H1 (cell line): Measurements from ENCODE around the gene IFIT1. TPM values are rescaled to one million over a fixed set of nuclear protein-coding genes. Genes with fewer than 3 reads are reported as not detected.

Experiments used
- CTCF ChIA-PET: fragments of 300-600 bp; sonication (Branson Sonifier 250); formaldehyde crosslinking; loops from one replicate; lab custom pipeline; 2021; ENCODE audit not compliant: partially characterized antibody; lab: Charles Lee
- POLR2A ChIA-PET: fragments of 300-600 bp; sonication (Branson Sonifier 250); formaldehyde crosslinking; loops from one replicate; lab custom pipeline; 2021; ENCODE audit warnings: inconsistent platforms; ENCODE audit not compliant: partially characterized antibody; lab: Charles Lee
- DNase-seq, 2 experiments: peaks; one replicate each; pipeline versions ENCODE4 v3.0.0 to v3.0.0-alpha.2; 2010 to 2022; ENCODE audit warnings: low spot score in 2 of 2, low read depth in 1 of 2, mixed read lengths in 1 of 2
- FAIRE-seq: peaks from 2 replicates; lab custom pipeline; 2011; peaks lifted over from hg19 to GRCh38; lab: Jason Lieb, UNC
- H2AFZ ChIP-seq: 2 replicates; pipeline ENCODE4 v1.8.1; 2012; ENCODE audit warnings: low read length, inconsistent platforms
- H2AK5ac ChIP-seq: 2 replicates; pipeline ENCODE4 v1.6.1; 2013; ENCODE audit warnings: low read depth, low read length
- H2BK120ac ChIP-seq: replicated peaks from 2 replicates; pipeline ENCODE3; 2013; ENCODE audit warnings: low read depth, low read length, inconsistent platforms
- H2BK12ac ChIP-seq: 2 replicates; pipeline ENCODE4 v1.6.1; 2013; ENCODE audit warnings: low read depth, low read length
- H2BK15ac ChIP-seq: 2 replicates; pipeline ENCODE4 v1.6.1; 2013; ENCODE audit warnings: low read length
- H2BK20ac ChIP-seq: 2 replicates; pipeline ENCODE4 v1.6.1; 2013; ENCODE audit warnings: low read length
- H2BK5ac ChIP-seq: 2 replicates; pipeline ENCODE4 v1.6.1; 2013; ENCODE audit warnings: low read depth, low read length
- H3K14ac ChIP-seq: 2 replicates; pipeline ENCODE4 v1.6.1; 2013; ENCODE audit warnings: inconsistent platforms; ENCODE audit not compliant: insufficient read length
- H3K18ac ChIP-seq: 2 replicates; pipeline ENCODE4 v1.6.1; 2013; ENCODE audit warnings: low read length; ENCODE audit errors: extremely low read depth
- H3K23ac ChIP-seq: 2 replicates; pipeline ENCODE4 v1.6.1; 2013; ENCODE audit warnings: inconsistent platforms; ENCODE audit not compliant: insufficient read length
- H3K23me2 ChIP-seq: 2 replicates; pipeline ENCODE4 v1.6.1; 2013; ENCODE audit warnings: low read depth, low read length
- H3K27ac ChIP-seq: 2 replicates; pipeline ENCODE4 v1.6.1; 2011; ENCODE audit warnings: low read depth, low read length, inconsistent platforms
- H3K27me3 ChIP-seq, 4 experiments: replicated peaks in 1 of 4; 1 replicate in 1 of 4; 2 replicates in 3 of 4; pipeline versions ENCODE4 v1.6.1 to v1.8.1; 2011 to 2013; ENCODE audit warnings: low read length in 3 of 4, mild to moderate bottlenecking in 3 of 4, inconsistent platforms in 2 of 4, mixed read lengths in 2 of 4, moderate library complexity in 1 of 4; ENCODE audit not compliant: control insufficient read depth in 3 of 4, insufficient read depth in 3 of 4; ENCODE audit errors: extremely low read depth in 1 of 4
- H3K36me3 ChIP-seq, 4 experiments: 2 replicates each; pipeline versions ENCODE4 v1.6.1 to v1.8.1; 2011 to 2013; ENCODE audit warnings: mild to moderate bottlenecking in 4 of 4, low read length in 3 of 4, moderate library complexity in 2 of 4, control low read depth in 1 of 4, inconsistent platforms in 1 of 4; ENCODE audit not compliant: insufficient read depth in 4 of 4, control insufficient read depth in 2 of 4
- H3K4ac ChIP-seq: replicated peaks from 2 replicates; pipeline ENCODE3; 2013; ENCODE audit warnings: low read length, low read depth, mixed read lengths, inconsistent platforms; ENCODE audit not compliant: insufficient read length
- H3K4me1 ChIP-seq, 4 experiments: replicated peaks in 1 of 4; 1 replicate in 1 of 4; 2 replicates in 3 of 4; pipeline versions ENCODE4 v1.6.1 to v1.8.1; 2011 to 2013; ENCODE audit warnings: low read length in 3 of 4, inconsistent platforms in 2 of 4, mixed read lengths in 1 of 4; ENCODE audit not compliant: insufficient read depth in 4 of 4, control insufficient read depth in 3 of 4
- H3K4me2 ChIP-seq, 2 experiments: 2 replicates each; pipeline versions ENCODE4 v1.6.1 to v1.8.1; 2011 to 2013; ENCODE audit warnings: low read depth in 2 of 2, low read length in 2 of 2, control low read depth in 1 of 2, inconsistent platforms in 1 of 2, mild to moderate bottlenecking in 1 of 2; ENCODE audit not compliant: insufficient read depth in 1 of 2
- H3K4me3 ChIP-seq, 4 experiments: fragments of 200-600, 300-600 bp in 1 of 4; sonication (generic), shearing (Covaris generic), sonication (Bioruptor Twin) in 1 of 4; 2 replicates each; pipeline versions ENCODE4 v1.5.1 to v1.8.1; 2011 to 2016; ENCODE audit warnings: low read length in 4 of 4, low read depth in 3 of 4, control low read depth in 2 of 4, inconsistent platforms in 2 of 4, mild to moderate bottlenecking in 2 of 4, mixed read lengths in 1 of 4, moderate library complexity in 1 of 4; ENCODE audit not compliant: insufficient read depth in 2 of 4; ENCODE audit errors: extremely low read depth in 1 of 4
- H3K56ac ChIP-seq: replicated peaks from 2 replicates; pipeline ENCODE3; 2013; ENCODE audit warnings: low read depth, mild to moderate bottlenecking, mixed read lengths, low read length, inconsistent platforms; ENCODE audit not compliant: insufficient read length
- H3K79me1 ChIP-seq: 2 replicates; pipeline ENCODE4 v1.6.1; 2013; ENCODE audit warnings: low read depth, low read length, control low read depth
- H3K79me2 ChIP-seq, 2 experiments: 2 replicates each; pipeline versions ENCODE4 v1.6.1 to v1.8.1; 2012 to 2013; ENCODE audit warnings: low read length in 2 of 2, mild to moderate bottlenecking in 2 of 2, inconsistent platforms in 1 of 2; ENCODE audit not compliant: insufficient read depth in 2 of 2, control insufficient read depth in 1 of 2
- H3K9ac ChIP-seq, 4 experiments: replicated peaks in 1 of 4; 1 replicate in 1 of 4; 2 replicates in 3 of 4; pipeline versions ENCODE4 v1.6.1 to v1.8.1; 2011 to 2013; ENCODE audit warnings: low read depth in 3 of 4, low read length in 3 of 4, control low read depth in 2 of 4, mild to moderate bottlenecking in 2 of 4, moderate library complexity in 2 of 4, inconsistent platforms in 1 of 4; ENCODE audit errors: extremely low read depth in 1 of 4
- H3K9me3 ChIP-seq, 2 experiments: 2 replicates each; pipeline versions ENCODE4 v1.6.1 to v1.8.1; 2012 to 2013; ENCODE audit warnings: mild to moderate bottlenecking in 2 of 2, moderate library complexity in 2 of 2, control low read depth in 1 of 2, inconsistent platforms in 1 of 2, low read depth in 1 of 2, low read length in 1 of 2, mixed read lengths in 1 of 2; ENCODE audit not compliant: insufficient read depth in 2 of 2
- H4K20me1 ChIP-seq, 2 experiments: replicated peaks in 1 of 2; 2 replicates each; pipeline versions ENCODE3 to v1.8.1; 2011 to 2013; ENCODE audit warnings: inconsistent platforms in 2 of 2, low read length in 2 of 2, mild to moderate bottlenecking in 1 of 2; ENCODE audit not compliant: insufficient read depth in 2 of 2, control insufficient read depth in 1 of 2
- H4K5ac ChIP-seq: 2 replicates; pipeline ENCODE4 v1.6.1; 2013; ENCODE audit warnings: low read length, low read depth, mixed read lengths, inconsistent platforms; ENCODE audit not compliant: insufficient read length
- H4K8ac ChIP-seq: 2 replicates; pipeline ENCODE4 v1.8.0; 2013; ENCODE audit warnings: mild to moderate bottlenecking, moderate library complexity, low read length, inconsistent platforms; ENCODE audit not compliant: insufficient read depth; ENCODE audit errors: extremely low read depth
- H4K91ac ChIP-seq: replicated peaks from 2 replicates; pipeline ENCODE3; 2013; ENCODE audit warnings: low read length, mixed read lengths, inconsistent platforms; ENCODE audit not compliant: insufficient read length
- EZH2 ChIP-seq: fragments of 200-600 bp; sonication (generic); IDR thresholded peaks from 2 replicates; pipeline ENCODE4 v1.7.1; 2012; ENCODE audit warnings: low read depth, mild to moderate bottlenecking, moderate library complexity, low read length, inconsistent platforms; ENCODE audit not compliant: severe bottlenecking
- FOSL1 ChIP-seq: IDR thresholded peaks from 2 replicates; pipeline ENCODE4 v1.6.1; 2011; ENCODE audit warnings: mild to moderate bottlenecking, low read depth, low read length, moderate library complexity; ENCODE audit not compliant: insufficient read depth
- HDAC2 ChIP-seq, 2 experiments: fragments of 300-600 bp in 1 of 2; sonication (generic) in 1 of 2; IDR thresholded peaks; 2 replicates each; pipeline ENCODE4 v1.6.1; 2011 to 2012; ENCODE audit warnings: low read depth in 2 of 2, low read length in 2 of 2, mild to moderate bottlenecking in 2 of 2, moderate library complexity in 2 of 2, borderline replicate concordance in 1 of 2, inconsistent platforms in 1 of 2
- NRF1 ChIP-seq: IDR thresholded peaks from 2 replicates; pipeline ENCODE4 v1.6.1; 2011; ENCODE audit warnings: mild to moderate bottlenecking, low read depth, low read length, improper control_type of control experiment
- RNF2 ChIP-seq: fragments of 200-900, 300-1000 bp; sonication (generic); IDR thresholded peaks from 2 replicates; pipeline ENCODE4 v1.7.1; 2016; ENCODE audit warnings: borderline replicate concordance, low read depth, mild to moderate bottlenecking, antibody characterized with exemption, low read length; ENCODE audit not compliant: poor library complexity, severe bottlenecking; ENCODE audit errors: missing control alignments
- SUZ12 ChIP-seq: fragments of 200-600 bp; sonication (generic); IDR thresholded peaks from 2 replicates; pipeline ENCODE4 v1.6.1; 2012; ENCODE audit warnings: mild to moderate bottlenecking, inconsistent platforms, low read length, moderate library complexity, mixed read lengths
- WGBS, 2 experiments: shearing (Covaris generic) in 1 of 2; methylation state at CpG; one replicate each; pipeline versions ENCODE4 v1.1.6 to v1.1.7; 2013 to 2015; ENCODE audit warnings: low lambda C conversion rate in 2 of 2, mixed read lengths in 2 of 2, inconsistent platforms in 1 of 2, low coverage in 1 of 2, missing lambda C conversion rate in 1 of 2; ENCODE audit not compliant: insufficient replicate concordance in 2 of 2, insufficient coverage in 1 of 2, insufficient read length in 1 of 2; ENCODE audit errors: extremely low coverage in 1 of 2, missing lambda C conversion rate in 1 of 2; 5-methylcytosine and 5-hydroxymethylcytosine counted together
- polyA plus RNA-seq, 7 experiments: library from polyadenylated mRNA; depleted of rRNA in 3 of 7; stranded (reverse) in 5 of 7; unstranded in 2 of 7; fragments of >200 nt in 5 of 7; fragments of 200-250 nt in 2 of 7; gene quantifications; 1 replicate in 5 of 7; 2 replicates in 1 of 7; 4 replicates in 1 of 7; pipeline versions ENCODE4 v1.2.1 to v1.2.3, GENCODE V29; 2011 to 2013; ENCODE audit warnings: missing spikeins in 2 of 7, mixed read lengths in 2 of 7
- total RNA-seq: library from RNA; stranded (reverse); fragmentation: NEBNext Ultra II Directional; extraction: Animal tissue kit (Norgen Biotek cat#: 25700); gene quantifications from 2 replicates; pipeline ENCODE4 v1.2.1, GENCODE V29; 2021
- TF ChIP-seq, protein P1 (sequence below): IDR thresholded peaks from 2 replicates; pipeline ENCODE4 v1.6.1; 2011; ENCODE audit warnings: low read depth, mild to moderate bottlenecking, low read length; ENCODE audit not compliant: insufficient read depth

Gene IFIT1
- total and polyA plus RNA-seq, 2 of the 8 experiments (the other 6 are each of a cell fraction or from before 2014, with no cell fraction given) = 0.94 to 1.5 TPM

DNA sequence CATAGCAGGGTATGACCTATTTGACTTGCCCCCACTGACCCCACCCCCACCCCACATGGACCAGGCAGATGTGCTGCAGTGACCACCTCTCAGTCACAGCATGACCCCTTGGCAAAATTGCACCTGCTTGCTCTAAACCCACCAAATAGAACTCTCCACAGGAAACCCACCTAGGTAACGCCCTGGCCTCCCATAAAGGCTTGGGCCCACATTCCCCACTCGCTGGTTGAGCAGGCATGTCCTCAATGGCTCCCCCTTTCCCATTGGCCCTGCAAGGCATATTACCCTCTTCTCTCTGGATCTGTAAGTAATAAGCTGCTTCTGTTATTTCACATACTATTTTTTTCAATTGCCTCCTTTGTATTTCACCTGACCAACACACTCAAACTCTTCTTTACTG, 2.7 kb downstream of the IFIT1 start:
- Histone ChIP-seq H3K27me3 (no peaks in the 10 kb centered on the region), H3K4me3 (no peak overlapping the region), H2AK5ac (no peak overlapping the region), H3K4me2 (no peak overlapping the region), H2BK5ac (no peak overlapping the region), H4K5ac (no peak overlapping the region), H3K4ac (no peak overlapping the region), H3K56ac (no peak overlapping the region), H3K18ac (no peak overlapping the region), H3K23ac (no peak overlapping the region), H3K14ac (no peak overlapping the region), H3K9ac (no peak overlapping the region), H2BK12ac (no peak overlapping the region), H3K4me1 (peaks cover 0 to 5% (median 3%) of the 10 kb centered on the region in 4 experiments; a peak in 2 of 7 replicates), H3K79me2 (no peaks in the 10 kb centered on the region), H2BK120ac (no peak overlapping the region), H2BK15ac (no peak overlapping the region), H2AFZ (no peak overlapping the region), H4K91ac (no peak overlapping the region), H3K27ac (no peak overlapping the region), H4K8ac (no peak overlapping the region), H3K79me1 (no peaks in the 10 kb centered on the region), H3K36me3 (no peaks in the 10 kb centered on the region), H3K23me2 (no peaks in the 10 kb centered on the region; the same call in 1 of the 2 replicates), H2BK20ac (no peak overlapping the region), H4K20me1 (no peaks in the 10 kb centered on the region), H3K9me3 (no peaks in the 10 kb centered on the region)
- FAIRE-seq = no peak
- ChIA-PET CTCF (interaction anchor here (0.9 kb wide), 1 partner anchor 159 kb away, joined by 3 read pairs; no protein-coding TSS in a partner anchor), POLR2A (no interaction called here)
- 86% methylated on average over 2 of the region's 2 CpGs; no CpG with 5 or more reads in 1 of the 2 experiments for WGBS, 2 experiments
- DNase-seq = no peak
- TF ChIP-seq HDAC2 (IDR thresholded peaks at IDR 0.05; ENCODE audit: borderline replicate concordance in 1 of 2, low read depth in 2 of 2, low read length in 2 of 2) = no peak
- no peak for TF ChIP-seq EZH2
- no peak for TF ChIP-seq RNF2
- TF ChIP-seq SUZ12 = no peak
- TF ChIP-seq FOSL1 = no peak
- no peak for TF ChIP-seq NRF1
- TF ChIP-seq, protein P1, sequence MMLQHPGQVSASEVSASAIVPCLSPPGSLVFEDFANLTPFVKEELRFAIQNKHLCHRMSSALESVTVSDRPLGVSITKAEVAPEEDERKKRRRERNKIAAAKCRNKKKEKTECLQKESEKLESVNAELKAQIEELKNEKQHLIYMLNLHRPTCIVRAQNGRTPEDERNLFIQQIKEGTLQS = no peak
